ENCODE measurements around the gene ZFYVE28. TPM values are rescaled to one million over a fixed set of nuclear protein-coding genes. Genes with fewer than 3 reads are reported as not detected.

The ZFYVE28 gene
- total RNA-seq, 3 donors from 2014 or later: 12.3 to 14.1 (median 13.9) TPM

- no peaks in the 10 kb centered on the region for H3K9me3 ChIP-seq
- no peaks in the 10 kb centered on the region for H3K36me3 ChIP-seq
- TF ChIP-seq CTCF (IDR thresholded peaks at IDR 0.05): no peak
- TF ChIP-seq POLR2A (IDR thresholded peaks at IDR 0.05): no peak
- TF ChIP-seq POLR2AphosphoS5 (IDR thresholded peaks at IDR 0.05): no peak
- intact Hi-C loops (cut with DNase I; ENCODE audit: low total_unique reads): no loop called here
- H3K4me1 ChIP-seq: no peaks in the 10 kb centered on the region
- no peaks in the 10 kb centered on the region for H3K27me3 ChIP-seq
- H3K4me3 ChIP-seq: no peak overlapping the region
- H3K27ac ChIP-seq: no peak overlapping the region
- DNase-seq (ENCODE audit: low spot score in 2 of 2): peak; percentile 2 to 43
Measured at GRCh38 chr4:2340272-2341061, 78.0 kb downstream of the ZFYVE28 start.

- intact Hi-C loops (cut with DNase I; ENCODE audit: low total_unique reads): no loop called here
- no peaks in the 10 kb centered on the region for H3K9me3 ChIP-seq
- H3K36me3 ChIP-seq: no peaks in the 10 kb centered on the region
Measured at GRCh38 chr4:2339458-2340271, 78.8 kb downstream of the ZFYVE28 start.

GRCh38 chr4:2338754-2339457 lies 79.5 kb downstream of the ZFYVE28 start:
- TF ChIP-seq POLR2AphosphoS5 (IDR thresholded peaks at IDR 0.05): no peak
- no peak for TF ChIP-seq POLR2A (IDR thresholded peaks at IDR 0.05)
- TF ChIP-seq CTCF (IDR thresholded peaks at IDR 0.05): no peak
- Histone ChIP-seq H3K36me3 (no peaks in the 10 kb centered on the region), H3K4me3 (no peak overlapping the region), H3K27me3 (no peaks in the 10 kb centered on the region), H3K9me3 (no peaks in the 10 kb centered on the region), H3K4me1 (no peaks in the 10 kb centered on the region), H3K27ac (no peak overlapping the region)
- DNase-seq (ENCODE audit: low spot score in 2 of 2): peak; percentile 7 to 42
- intact Hi-C loops (cut with DNase I; ENCODE audit: low total_unique reads): no loop called here

More at GRCh38 chr4:2339458-2340271, 78.8 kb downstream of the ZFYVE28 start:
- DNase-seq (ENCODE audit: low spot score in 2 of 2): peak; percentile 3 to 43
- TF ChIP-seq POLR2A (IDR thresholded peaks at IDR 0.05) (no peak), CTCF (IDR thresholded peaks at IDR 0.05) (no peak), POLR2AphosphoS5 (IDR thresholded peaks at IDR 0.05) (no peak)
- Histone ChIP-seq H3K4me1 (no peaks in the 10 kb centered on the region), H3K27ac (no peak overlapping the region), H3K4me3 (no peak overlapping the region), H3K27me3 (no peaks in the 10 kb centered on the region)

GRCh38 chr4:2337896-2338295 lies 80.5 kb downstream of the ZFYVE28 start:
- H3K9me3 ChIP-seq: no peaks in the 10 kb centered on the region
- intact Hi-C loops (cut with DNase I; ENCODE audit: low total_unique reads): no loop called here
- H3K4me1 ChIP-seq: no peaks in the 10 kb centered on the region
- H3K27me3 ChIP-seq: no peaks in the 10 kb centered on the region
- no peaks in the 10 kb centered on the region for H3K36me3 ChIP-seq
- TF ChIP-seq CTCF (IDR thresholded peaks at IDR 0.05) (no peak), POLR2AphosphoS5 (IDR thresholded peaks at IDR 0.05) (no peak), POLR2A (IDR thresholded peaks at IDR 0.05) (no peak)
- no peak overlapping the region for H3K27ac ChIP-seq
- peak; percentile 11 to 27 for DNase-seq (ENCODE audit: low spot score in 2 of 2)
- H3K4me3 ChIP-seq: no peak overlapping the region
